ENCODE data around the gene GAS7. TPM values are rescaled to one million over a fixed set of nuclear protein-coding genes. Genes with fewer than 3 reads are reported as not detected.

The GAS7 gene
- total RNA-seq, 2 donors from 2014 or later, result 8.0 to 20.1 TPM

DNA sequence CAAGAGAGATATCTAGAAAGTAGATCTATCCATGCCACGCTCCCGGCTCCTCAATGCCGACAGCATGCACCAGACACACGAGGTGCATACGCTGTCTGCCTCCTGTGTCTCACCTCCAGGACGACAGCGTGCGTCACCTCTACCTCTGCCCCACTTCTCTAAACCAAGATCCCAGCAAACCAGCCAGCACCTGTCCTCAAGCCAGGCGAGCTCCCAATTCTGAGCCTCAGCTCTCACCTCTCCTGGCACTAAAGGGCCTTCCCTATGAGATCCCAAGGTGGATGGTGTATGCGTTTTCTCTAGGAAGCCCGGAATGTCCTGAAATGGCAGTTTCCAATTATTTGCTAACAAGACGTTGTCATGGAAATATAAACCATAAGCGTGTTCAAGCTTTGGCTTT lies 257.1 kb downstream of the GAS7 start:
- no peak overlapping the region for H3K4me3 ChIP-seq
- H3K9me3 ChIP-seq, result peaks cover 0 to 10% (median 0%) of the 10 kb centered on the region in 3 donors
- H3K4me1 ChIP-seq, result no peaks in the 10 kb centered on the region
- H3K36me3 ChIP-seq (replicated peaks in 1 of 2; ENCODE audit: insufficient read depth in 1 of 2, low read depth in 2 of 2), result no peaks in the 10 kb centered on the region
- ATAC-seq (no peak), DNase-seq (no peak)
- H3K27ac ChIP-seq, result no peak overlapping the region
- intact Hi-C loops (cut with DNase I), result no loop called here
- TF ChIP-seq, protein P1, sequence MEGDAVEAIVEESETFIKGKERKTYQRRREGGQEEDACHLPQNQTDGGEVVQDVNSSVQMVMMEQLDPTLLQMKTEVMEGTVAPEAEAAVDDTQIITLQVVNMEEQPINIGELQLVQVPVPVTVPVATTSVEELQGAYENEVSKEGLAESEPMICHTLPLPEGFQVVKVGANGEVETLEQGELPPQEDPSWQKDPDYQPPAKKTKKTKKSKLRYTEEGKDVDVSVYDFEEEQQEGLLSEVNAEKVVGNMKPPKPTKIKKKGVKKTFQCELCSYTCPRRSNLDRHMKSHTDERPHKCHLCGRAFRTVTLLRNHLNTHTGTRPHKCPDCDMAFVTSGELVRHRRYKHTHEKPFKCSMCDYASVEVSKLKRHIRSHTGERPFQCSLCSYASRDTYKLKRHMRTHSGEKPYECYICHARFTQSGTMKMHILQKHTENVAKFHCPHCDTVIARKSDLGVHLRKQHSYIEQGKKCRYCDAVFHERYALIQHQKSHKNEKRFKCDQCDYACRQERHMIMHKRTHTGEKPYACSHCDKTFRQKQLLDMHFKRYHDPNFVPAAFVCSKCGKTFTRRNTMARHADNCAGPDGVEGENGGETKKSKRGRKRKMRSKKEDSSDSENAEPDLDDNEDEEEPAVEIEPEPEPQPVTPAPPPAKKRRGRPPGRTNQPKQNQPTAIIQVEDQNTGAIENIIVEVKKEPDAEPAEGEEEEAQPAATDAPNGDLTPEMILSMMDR (IDR thresholded peaks at IDR 0.05), result no peak
- TF ChIP-seq POLR2A (IDR thresholded peaks at IDR 0.05), result no peak
- no peaks in the 10 kb centered on the region for H3K27me3 ChIP-seq
- 66 to 68% methylated on average over 13 of the region's 13 CpGs for WGBS, 2 donors

DNA sequence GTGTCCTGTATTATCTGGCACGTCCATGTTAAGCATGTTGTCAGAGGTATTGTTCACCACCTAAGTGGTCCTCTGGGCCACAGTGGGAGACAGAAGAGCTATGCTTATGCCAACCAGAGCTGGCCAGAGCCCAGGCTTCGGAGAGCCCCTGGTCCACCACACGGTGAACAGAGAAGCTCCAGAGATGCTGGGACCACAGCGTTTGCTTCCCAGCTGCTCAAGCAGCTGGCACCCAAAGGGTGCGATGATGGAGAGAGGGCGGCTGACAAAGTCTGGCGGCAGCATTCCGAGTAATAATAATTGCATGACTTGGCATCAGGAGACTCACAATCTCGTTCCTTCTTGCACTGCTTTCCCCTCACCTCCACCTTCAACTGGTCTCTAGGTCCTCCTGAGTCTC lies 257.6 kb downstream of the GAS7 start:
- Histone ChIP-seq H3K27ac (no peak overlapping the region), H3K4me3 (no peak overlapping the region), H3K4me1 (no peaks in the 10 kb centered on the region), H3K36me3 (replicated peaks in 1 of 2; ENCODE audit: insufficient read depth in 1 of 2, low read depth in 2 of 2) (no peaks in the 10 kb centered on the region), H3K9me3 (peaks cover 0 to 10% (median 0%) of the 10 kb centered on the region in 3 donors), H3K27me3 (no peaks in the 10 kb centered on the region)
- intact Hi-C loops (cut with DNase I), result no loop called here
- no peak for DNase-seq
- TF ChIP-seq, protein P1 (IDR thresholded peaks at IDR 0.05), result no peak
- TF ChIP-seq POLR2A (IDR thresholded peaks at IDR 0.05), result no peak
- 52 to 67% methylated on average over 9 of the region's 9 CpGs for WGBS, 2 donors
- ATAC-seq, result no peak

DNA sequence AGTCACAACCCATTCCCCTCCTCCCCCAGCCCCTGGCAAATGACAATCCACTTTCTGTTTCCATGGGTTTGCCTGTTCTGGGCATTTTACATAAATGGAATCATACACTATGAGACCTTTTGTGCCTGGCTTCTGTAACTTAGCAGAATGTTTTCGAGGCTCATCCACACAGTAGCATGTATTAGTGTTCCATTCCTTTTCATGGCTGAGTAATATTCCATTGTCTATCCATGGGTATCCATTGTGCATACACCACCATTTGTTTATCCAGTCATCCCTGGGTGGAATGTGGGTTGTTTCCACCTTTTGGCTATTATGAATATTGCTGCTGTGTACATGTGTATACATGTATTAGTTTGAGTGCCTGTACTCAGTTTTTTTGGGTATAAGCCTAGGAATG lies 259.6 kb downstream of the GAS7 start:
- H3K36me3 ChIP-seq (replicated peaks in 1 of 2; ENCODE audit: insufficient read depth in 1 of 2, low read depth in 2 of 2), result no peaks in the 10 kb centered on the region
- no peak overlapping the region for H3K27ac ChIP-seq
- TF ChIP-seq, protein P1 (IDR thresholded peaks at IDR 0.05), result no peak
- TF ChIP-seq POLR2A (IDR thresholded peaks at IDR 0.05), result no peak
- H3K9me3 ChIP-seq, result peaks cover 0 to 10% (median 0%) of the 10 kb centered on the region in 3 donors
- no peak overlapping the region for H3K4me3 ChIP-seq
- intact Hi-C loops (cut with DNase I), result no loop called here
- ATAC-seq (no peak), DNase-seq (no peak)
- no peaks in the 10 kb centered on the region for H3K27me3 ChIP-seq
- 44 to 56% methylated on average over 1 of the region's 1 CpG for WGBS, 2 donors
- H3K4me1 ChIP-seq, result no peaks in the 10 kb centered on the region

DNA sequence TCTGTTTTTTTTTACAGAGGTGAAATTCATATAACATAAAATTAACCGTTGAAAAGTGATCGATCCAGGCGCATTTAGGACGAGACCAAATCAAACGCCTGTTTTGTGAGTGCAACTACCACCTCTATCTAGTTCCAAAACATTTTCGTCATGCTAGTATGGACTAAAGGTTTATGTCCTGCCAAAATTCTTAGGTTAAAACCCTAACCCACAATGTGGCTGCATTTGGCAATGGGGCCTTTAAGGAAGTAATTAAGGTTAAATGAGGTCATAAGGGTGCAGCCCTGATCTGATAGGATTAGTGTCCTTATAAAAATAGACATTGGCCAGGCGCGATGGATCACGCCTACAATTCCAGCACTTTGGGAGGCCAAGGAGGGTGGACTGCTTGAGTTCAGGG lies 260.5 kb downstream of the GAS7 start:
- DNase-seq (no peak), ATAC-seq (no peak)
- Histone ChIP-seq H3K36me3 (replicated peaks in 1 of 2; ENCODE audit: insufficient read depth in 1 of 2, low read depth in 2 of 2) (no peaks in the 10 kb centered on the region), H3K27ac (no peak overlapping the region), H3K9me3 (peaks cover 0 to 10% (median 0%) of the 10 kb centered on the region in 3 donors), H3K4me1 (no peaks in the 10 kb centered on the region), H3K4me3 (no peak overlapping the region), H3K27me3 (no peaks in the 10 kb centered on the region)
- WGBS, 2 donors, result 81 to 87% methylated on average over 9 of the region's 9 CpGs
- TF ChIP-seq, protein P1 (IDR thresholded peaks at IDR 0.05), result no peak
- no peak for TF ChIP-seq POLR2A (IDR thresholded peaks at IDR 0.05)
- intact Hi-C loops (cut with DNase I), result no loop called here

DNA sequence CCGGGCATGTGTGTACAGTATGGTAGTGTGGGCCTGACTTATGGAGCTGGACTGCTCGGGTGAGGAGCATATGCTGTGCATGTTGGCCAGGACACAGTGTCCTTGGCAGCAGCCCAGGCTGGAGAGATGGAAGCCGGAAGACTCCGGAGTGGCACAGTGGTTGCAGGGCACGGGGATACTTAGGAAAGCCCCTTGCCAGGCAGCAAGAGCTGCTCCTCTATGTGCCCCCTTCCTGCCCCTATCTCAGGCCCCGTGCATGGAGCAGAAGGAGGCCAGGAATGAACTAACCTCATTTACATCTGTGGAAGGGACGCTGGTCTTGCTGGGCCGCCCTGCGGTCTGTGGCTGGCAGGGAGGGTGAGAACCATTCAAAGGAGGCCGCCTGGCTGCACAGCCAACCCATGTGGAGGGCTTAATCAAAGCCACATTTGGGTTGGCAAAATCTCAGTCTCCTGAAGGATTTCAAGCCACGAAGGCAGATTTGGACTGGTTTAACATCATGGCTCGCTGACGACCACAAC lies 261.1 kb downstream of the GAS7 start:
- ATAC-seq, result no peak
- TF ChIP-seq, protein P1 (IDR thresholded peaks at IDR 0.05), result no peak
- no peak for TF ChIP-seq POLR2A (IDR thresholded peaks at IDR 0.05)
- Histone ChIP-seq H3K36me3 (replicated peaks in 1 of 2; ENCODE audit: insufficient read depth in 1 of 2, low read depth in 2 of 2) (no peaks in the 10 kb centered on the region), H3K9me3 (peaks cover 0 to 10% (median 0%) of the 10 kb centered on the region in 3 donors), H3K4me1 (no peaks in the 10 kb centered on the region), H3K27me3 (no peaks in the 10 kb centered on the region), H3K27ac (no peak overlapping the region), H3K4me3 (no peak overlapping the region)
- 67 to 72% methylated on average over 11 to 13 of the region's 13 CpGs for WGBS, 2 donors
- peak in 2 of 4 donors; percentile 14 to 23 for DNase-seq
- intact Hi-C loops (cut with DNase I), result no loop called here
